Gastrocnemius medialis (tissue), 4 donors: ENCODE data around the gene PCP4L1. TPM values are rescaled to one million over a fixed set of nuclear protein-coding genes. Genes with fewer than 3 reads are reported as not detected.
"Not testable (repeated sequence)": the region's sequence is repeated elsewhere in the genome, so short reads cannot be mapped to it uniquely, and the experiment has no call there.

Experiments used
- ATAC-seq, 2 donors: fragments of 150-250 bp; one replicate each; pipeline ENCODE4 v1.9.1; 2016
- DNase-seq, 2 donors: peaks; one replicate each; pipeline ENCODE4 v3.0.0-alpha.2; 2019
- H3K27ac ChIP-seq, 4 donors: fragments of 200-600 bp; sonication (generic); 1 replicate in 1 of 4; 2 replicates in 3 of 4; pipeline ENCODE4 v1.5.1; 2016 to 2018; ENCODE audit warnings: mild to moderate bottlenecking in 2 of 4, moderate library complexity in 1 of 4
- H3K27me3 ChIP-seq, 3 donors: fragments of 200-600 bp; sonication (generic) in 2 of 3; 1 replicate in 1 of 3; 2 replicates in 2 of 3; pipeline versions ENCODE4 v1.5.1 to v1.6.0; 2016 to 2019; ENCODE audit warnings: mild to moderate bottlenecking in 1 of 3, moderate library complexity in 1 of 3
- H3K36me3 ChIP-seq, 2 donors: fragments of 200-600 bp; sonication (generic) in 1 of 2; one replicate each; pipeline ENCODE4 v1.5.1; 2017 to 2018
- H3K4me1 ChIP-seq, 2 donors: fragments of 200-600 bp; sonication (generic) in 1 of 2; one replicate each; pipeline ENCODE4 v1.5.1; 2016 to 2017; ENCODE audit warnings: mild to moderate bottlenecking in 2 of 2
- H3K4me3 ChIP-seq, 4 donors: fragments of 200-600 bp; sonication (generic) in 3 of 4; 1 replicate in 1 of 4; 2 replicates in 3 of 4; pipeline ENCODE4 v1.5.1; 2016 to 2019; ENCODE audit warnings: mild to moderate bottlenecking in 2 of 4
- H3K9me3 ChIP-seq, 3 donors: fragments of 200-600 bp; sonication (generic) in 2 of 3; 1 replicate in 1 of 3; 2 replicates in 2 of 3; pipeline ENCODE4 v1.5.1; 2016 to 2019
- POLR2A ChIP-seq, 2 donors: fragments of 450-650 bp; IDR thresholded peaks; one replicate each; pipeline ENCODE4 v1.6.1; 2017; ENCODE audit warnings: antibody characterized with exemption in 2 of 2, mild to moderate bottlenecking in 2 of 2, moderate library complexity in 2 of 2
- in situ Hi-C, 4 donors: fragments of 200-750 bp; cut with MboI; loops; one replicate each; pipeline versions ENCODE4 v1.15.0 to v1.8.0; 2017; ENCODE audit warnings: low sequenced_read_pairs in 4 of 4
- intact Hi-C: fragments of 100-400 bp; cut with DNase I; formaldehyde crosslinking; loops from one replicate; pipeline ENCODE4 v1.15.1; 2023; ENCODE audit warnings: low total_unique reads
- total RNA-seq, 4 donors: library from RNA; depleted of rRNA; stranded (reverse); fragments of >200 nt; gene quantifications; one replicate each; pipeline versions ENCODE4 v1.1.0 to v1.2.3, GENCODE V29; 2016
- TF ChIP-seq, protein P1 (sequence below), 5 experiments: fragments of 450-650 bp in 3 of 5; fragments of 200-600 bp in 2 of 5; sonication (generic) in 2 of 5; IDR thresholded peaks in 4 of 5; conservative IDR thresholded peaks in 1 of 5; 1 replicate in 4 of 5; 2 replicates in 1 of 5; pipeline ENCODE4 v1.5.1; 2016 to 2019; ENCODE audit warnings: antibody characterized with exemption in 5 of 5, mild to moderate bottlenecking in 3 of 5, moderate library complexity in 3 of 5

Gene PCP4L1
- total RNA-seq, 4 donors from 2014 or later = not detected

DNA sequence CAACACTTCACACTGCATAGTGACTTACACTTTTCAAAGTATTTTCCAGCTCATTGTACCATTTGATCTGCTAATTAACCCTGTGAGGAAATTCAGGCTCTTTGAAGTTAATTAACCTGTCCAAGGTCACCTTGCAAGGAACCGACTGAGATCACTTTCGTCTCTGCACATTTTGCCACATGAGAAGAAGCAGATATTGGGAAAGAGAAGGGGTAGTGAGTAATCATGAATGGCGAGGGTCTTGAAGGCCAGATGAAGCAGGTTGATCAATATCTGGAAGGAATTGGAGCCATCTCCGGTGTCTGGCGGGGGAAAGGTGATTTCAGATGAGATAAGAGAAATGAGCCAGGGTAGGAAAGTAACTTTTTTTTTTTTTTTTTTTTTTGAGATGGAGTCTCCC is 38.5 kb upstream of the PCP4L1 start:
- no peak overlapping the region for H3K27ac ChIP-seq
- TF ChIP-seq, protein P1, sequence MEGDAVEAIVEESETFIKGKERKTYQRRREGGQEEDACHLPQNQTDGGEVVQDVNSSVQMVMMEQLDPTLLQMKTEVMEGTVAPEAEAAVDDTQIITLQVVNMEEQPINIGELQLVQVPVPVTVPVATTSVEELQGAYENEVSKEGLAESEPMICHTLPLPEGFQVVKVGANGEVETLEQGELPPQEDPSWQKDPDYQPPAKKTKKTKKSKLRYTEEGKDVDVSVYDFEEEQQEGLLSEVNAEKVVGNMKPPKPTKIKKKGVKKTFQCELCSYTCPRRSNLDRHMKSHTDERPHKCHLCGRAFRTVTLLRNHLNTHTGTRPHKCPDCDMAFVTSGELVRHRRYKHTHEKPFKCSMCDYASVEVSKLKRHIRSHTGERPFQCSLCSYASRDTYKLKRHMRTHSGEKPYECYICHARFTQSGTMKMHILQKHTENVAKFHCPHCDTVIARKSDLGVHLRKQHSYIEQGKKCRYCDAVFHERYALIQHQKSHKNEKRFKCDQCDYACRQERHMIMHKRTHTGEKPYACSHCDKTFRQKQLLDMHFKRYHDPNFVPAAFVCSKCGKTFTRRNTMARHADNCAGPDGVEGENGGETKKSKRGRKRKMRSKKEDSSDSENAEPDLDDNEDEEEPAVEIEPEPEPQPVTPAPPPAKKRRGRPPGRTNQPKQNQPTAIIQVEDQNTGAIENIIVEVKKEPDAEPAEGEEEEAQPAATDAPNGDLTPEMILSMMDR (IDR thresholded peaks at IDR 0.05 in 4 of 5, conservative IDR thresholded peaks at IDR 0.05 in 1 of 5) = no peak
- no peak for TF ChIP-seq POLR2A (IDR thresholded peaks at IDR 0.05)
- H3K4me1 ChIP-seq = peaks cover 0 to under 1% of the 10 kb centered on the region in 2 donors
- ATAC-seq (no peak), DNase-seq (no peak)
- no peaks in the 10 kb centered on the region for H3K36me3 ChIP-seq
- intact Hi-C loops = no loop called here
- H3K9me3 ChIP-seq = no peaks in the 10 kb centered on the region
- H3K4me3 ChIP-seq = no peak overlapping the region
- in situ Hi-C loops = loop anchor here (10.0 to 25.0 kb wide), 4 partner anchors 45 to 517 kb away; partner anchors contain the start of genes DUSP12 (in 2 of the 4), B4GALT3 (in 1 of the 4) and SDHC (in 1 of the 4)
- H3K27me3 ChIP-seq = no peaks in the 10 kb centered on the region

DNA sequence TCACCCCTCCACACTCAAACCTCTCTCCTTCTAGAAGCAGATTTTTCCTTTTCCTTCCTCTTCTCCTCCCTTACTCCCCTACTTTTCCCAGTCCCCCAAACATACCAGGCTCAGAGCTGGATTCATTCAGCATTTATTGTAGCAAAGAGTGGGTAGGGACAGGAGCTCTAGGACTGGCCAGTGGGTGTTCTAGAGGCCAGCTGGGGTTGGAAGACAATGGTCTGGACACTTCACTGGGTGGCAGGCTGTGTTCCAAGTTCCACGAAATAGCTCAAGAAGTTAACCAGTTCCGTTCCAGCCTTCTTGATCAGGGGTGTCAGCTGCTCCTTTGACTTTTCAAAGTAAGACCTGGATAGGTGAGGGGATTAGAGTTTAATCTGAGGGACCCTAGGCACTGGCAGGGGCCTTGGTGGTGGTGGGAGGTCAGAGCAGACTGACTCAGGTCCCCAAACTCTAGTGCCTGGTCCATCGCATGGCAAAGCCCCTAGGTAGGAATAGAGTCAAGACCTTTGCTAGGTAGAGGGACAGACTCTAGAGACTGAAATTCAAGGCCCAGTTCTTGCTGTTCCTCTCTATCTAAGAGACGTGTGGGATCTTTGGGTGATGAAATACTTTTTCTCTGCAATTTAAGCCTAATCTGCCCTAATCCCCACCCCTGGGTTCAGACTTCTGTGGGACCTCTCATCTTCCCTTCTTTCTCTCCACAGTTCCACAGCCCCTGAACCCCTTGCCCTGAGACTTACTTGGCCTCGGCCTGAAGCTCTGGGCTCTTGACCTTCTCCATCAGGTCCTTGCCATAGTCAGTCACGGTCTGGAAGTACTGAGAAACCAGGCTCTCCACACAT is 36.1 kb upstream of the PCP4L1 start:
- Histone ChIP-seq H3K4me3 (no peak overlapping the region), H3K4me1 (peaks cover 14 to 17% of the 10 kb centered on the region in 2 donors), H3K9me3 (no peaks in the 10 kb centered on the region), H3K27ac (no peak overlapping the region), H3K27me3 (no peaks in the 10 kb centered on the region), H3K36me3 (no peaks in the 10 kb centered on the region)
- in situ Hi-C loops = loop anchor here (10.0 to 25.0 kb wide), 4 partner anchors 48 to 515 kb away; partner anchors contain the start of genes DUSP12 (in 2 of the 4), B4GALT3 (in 1 of the 4) and SDHC (in 1 of the 4)
- intact Hi-C loops = no loop called here
- ATAC-seq (no peak), DNase-seq (no peak)
- TF ChIP-seq, protein P1 (IDR thresholded peaks at IDR 0.05 in 4 of 5, conservative IDR thresholded peaks at IDR 0.05 in 1 of 5) = no peak
- TF ChIP-seq POLR2A (IDR thresholded peaks at IDR 0.05) = no peak

DNA sequence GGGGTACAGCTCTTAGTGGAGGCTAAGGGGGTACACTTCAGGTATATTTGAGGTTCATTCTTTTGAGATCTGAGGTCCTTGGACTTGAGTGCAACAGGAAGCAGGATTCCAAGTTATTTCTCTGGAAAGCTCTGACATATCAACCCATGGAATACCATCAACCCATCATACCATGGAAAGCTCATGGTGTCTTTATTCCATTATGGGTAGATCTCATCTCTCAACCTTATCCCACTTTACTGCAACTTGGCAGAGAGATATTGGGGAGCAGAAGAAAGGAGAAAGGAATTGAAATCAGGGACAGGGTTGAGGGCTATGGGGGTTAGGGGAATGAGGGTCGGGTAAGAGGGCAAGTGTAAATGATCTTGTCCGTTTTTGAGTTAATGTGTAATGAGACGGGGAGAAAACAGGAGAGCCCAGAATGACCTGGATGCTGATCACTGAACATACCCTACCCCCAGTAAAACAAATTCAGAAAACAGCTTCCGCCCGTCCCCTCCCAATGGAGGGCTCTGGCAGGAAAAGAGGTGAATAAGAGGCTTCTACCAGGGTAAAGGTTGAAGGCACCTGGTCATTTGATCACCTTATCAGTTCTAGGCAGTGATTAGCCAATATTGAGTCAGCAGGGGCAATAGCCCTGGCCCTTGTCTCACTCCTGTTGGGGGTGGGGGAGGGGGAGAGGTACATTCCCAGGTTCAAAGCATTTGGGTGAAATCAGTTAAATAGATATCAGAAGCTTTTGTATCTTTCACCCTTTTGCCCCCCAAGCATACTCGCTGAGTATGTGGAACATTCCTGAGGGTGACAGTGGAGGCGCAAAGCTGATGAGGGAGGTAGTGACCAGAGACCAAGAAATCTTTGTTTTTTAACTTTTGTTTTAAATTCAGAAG is 34.5 kb upstream of the PCP4L1 start:
- Histone ChIP-seq H3K36me3 (peaks cover 0 to 11% of the 10 kb centered on the region in 2 donors), H3K27ac (no peak overlapping the region), H3K4me1 (peaks cover 14 to 21% of the 10 kb centered on the region in 2 donors), H3K9me3 (no peaks in the 10 kb centered on the region), H3K27me3 (no peaks in the 10 kb centered on the region), H3K4me3 (no peak overlapping the region)
- DNase-seq (no peak), ATAC-seq (no peak)
- in situ Hi-C loops (loop anchor here (10.0 to 25.0 kb wide), 4 partner anchors 49 to 513 kb away; partner anchors contain the start of genes DUSP12 (in 2 of the 4), B4GALT3 (in 1 of the 4) and SDHC (in 1 of the 4)), intact Hi-C loops (loop anchor here (2.0 kb wide), 1 partner anchor 31 kb away; no protein-coding TSS in a partner anchor)
- TF ChIP-seq, protein P1 (IDR thresholded peaks at IDR 0.05 in 4 of 5, conservative IDR thresholded peaks at IDR 0.05 in 1 of 5) = no peak
- TF ChIP-seq POLR2A (IDR thresholded peaks at IDR 0.05) = no peak

DNA sequence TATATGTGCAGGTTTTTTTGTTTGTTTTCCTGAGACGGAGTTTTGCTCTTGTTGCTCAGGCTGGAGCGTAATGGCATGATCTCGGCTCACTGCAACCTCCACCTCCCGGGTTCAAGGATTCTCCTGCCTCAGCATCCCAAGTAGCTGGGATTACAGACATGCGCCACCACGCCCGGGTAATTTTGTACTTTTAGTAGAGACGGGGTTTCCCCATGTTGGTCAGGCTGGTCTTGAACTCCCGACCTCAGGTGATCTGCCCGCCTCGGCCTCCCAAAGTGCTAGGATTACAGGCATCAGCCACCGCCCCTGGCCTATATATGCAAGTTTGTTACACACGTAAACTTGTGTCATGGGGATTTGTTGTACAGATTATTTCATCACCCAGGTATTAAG is 33.9 kb upstream of the PCP4L1 start:
- in situ Hi-C loops (loop anchor here (5.0 to 25.0 kb wide), 6 partner anchors 50 to 513 kb away; partner anchors contain the start of genes DUSP12 (in 2 of the 4), B4GALT3 (in 1 of the 4) and SDHC (in 1 of the 4)), intact Hi-C loops (loop anchor here (1.0 to 5.0 kb wide), 3 partner anchors 15 to 107 kb away; partner anchors contain the start of genes NIT1 and PFDN2)
- H3K9me3 ChIP-seq, ATAC-seq, H3K4me3 ChIP-seq, DNase-seq, H3K27me3 ChIP-seq: not testable (repeated sequence)
- Histone ChIP-seq H3K4me1 (peaks cover 14 to 21% of the 10 kb centered on the region in 2 donors), H3K27ac (peak overlapping the region in 2 of 4 donors; percentile 68 to 84), H3K36me3 (peaks cover 0 to 18% of the 10 kb centered on the region in 2 donors)
